Liver (tissue), 3 donors: Measurements from ENCODE around the gene TNIP1.

ENCODE experiments used
- MAX ChIP-seq: IDR thresholded peaks from 2 replicates; pipeline ENCODE4 v1.6.1; 2016; ENCODE audit warnings: antibody characterized with exemption
- RAD21 ChIP-seq, 2 donors: IDR thresholded peaks; 2 replicates each; pipeline ENCODE4 v1.6.1; 2016; ENCODE audit warnings: antibody characterized with exemption in 2 of 2, mild to moderate bottlenecking in 2 of 2
- TAF1 ChIP-seq: conservative IDR thresholded peaks from 2 replicates; pipeline ENCODE4 v1.6.1; 2016; ENCODE audit warnings: antibody characterized with exemption, mild to moderate bottlenecking
- TF ChIP-seq, protein P1 (sequence below): fragments of 150-350 bp; IDR thresholded peaks from 2 replicates; pipeline ENCODE4 v1.5.1; 2017; ENCODE audit warnings: improper control_type of control experiment, low read depth, low read length; ENCODE audit not compliant: missing input control
- TF ChIP-seq, protein P2 (sequence below): IDR thresholded peaks from 2 replicates; pipeline ENCODE4 v1.6.1; 2016; ENCODE audit warnings: antibody characterized with exemption, mild to moderate bottlenecking
- donor health status: healthy.
- donor health status: healthy.

GRCh38 chr5:151051931-151052608, 28.8 kb downstream of the TNIP1 start:
- TF ChIP-seq, protein P1, sequence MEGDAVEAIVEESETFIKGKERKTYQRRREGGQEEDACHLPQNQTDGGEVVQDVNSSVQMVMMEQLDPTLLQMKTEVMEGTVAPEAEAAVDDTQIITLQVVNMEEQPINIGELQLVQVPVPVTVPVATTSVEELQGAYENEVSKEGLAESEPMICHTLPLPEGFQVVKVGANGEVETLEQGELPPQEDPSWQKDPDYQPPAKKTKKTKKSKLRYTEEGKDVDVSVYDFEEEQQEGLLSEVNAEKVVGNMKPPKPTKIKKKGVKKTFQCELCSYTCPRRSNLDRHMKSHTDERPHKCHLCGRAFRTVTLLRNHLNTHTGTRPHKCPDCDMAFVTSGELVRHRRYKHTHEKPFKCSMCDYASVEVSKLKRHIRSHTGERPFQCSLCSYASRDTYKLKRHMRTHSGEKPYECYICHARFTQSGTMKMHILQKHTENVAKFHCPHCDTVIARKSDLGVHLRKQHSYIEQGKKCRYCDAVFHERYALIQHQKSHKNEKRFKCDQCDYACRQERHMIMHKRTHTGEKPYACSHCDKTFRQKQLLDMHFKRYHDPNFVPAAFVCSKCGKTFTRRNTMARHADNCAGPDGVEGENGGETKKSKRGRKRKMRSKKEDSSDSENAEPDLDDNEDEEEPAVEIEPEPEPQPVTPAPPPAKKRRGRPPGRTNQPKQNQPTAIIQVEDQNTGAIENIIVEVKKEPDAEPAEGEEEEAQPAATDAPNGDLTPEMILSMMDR, result no peak
- TF ChIP-seq MAX (no peak), TAF1 (no peak), RAD21 (IDR thresholded peaks at IDR 0.05) (no peak)
- TF ChIP-seq, protein P2, sequence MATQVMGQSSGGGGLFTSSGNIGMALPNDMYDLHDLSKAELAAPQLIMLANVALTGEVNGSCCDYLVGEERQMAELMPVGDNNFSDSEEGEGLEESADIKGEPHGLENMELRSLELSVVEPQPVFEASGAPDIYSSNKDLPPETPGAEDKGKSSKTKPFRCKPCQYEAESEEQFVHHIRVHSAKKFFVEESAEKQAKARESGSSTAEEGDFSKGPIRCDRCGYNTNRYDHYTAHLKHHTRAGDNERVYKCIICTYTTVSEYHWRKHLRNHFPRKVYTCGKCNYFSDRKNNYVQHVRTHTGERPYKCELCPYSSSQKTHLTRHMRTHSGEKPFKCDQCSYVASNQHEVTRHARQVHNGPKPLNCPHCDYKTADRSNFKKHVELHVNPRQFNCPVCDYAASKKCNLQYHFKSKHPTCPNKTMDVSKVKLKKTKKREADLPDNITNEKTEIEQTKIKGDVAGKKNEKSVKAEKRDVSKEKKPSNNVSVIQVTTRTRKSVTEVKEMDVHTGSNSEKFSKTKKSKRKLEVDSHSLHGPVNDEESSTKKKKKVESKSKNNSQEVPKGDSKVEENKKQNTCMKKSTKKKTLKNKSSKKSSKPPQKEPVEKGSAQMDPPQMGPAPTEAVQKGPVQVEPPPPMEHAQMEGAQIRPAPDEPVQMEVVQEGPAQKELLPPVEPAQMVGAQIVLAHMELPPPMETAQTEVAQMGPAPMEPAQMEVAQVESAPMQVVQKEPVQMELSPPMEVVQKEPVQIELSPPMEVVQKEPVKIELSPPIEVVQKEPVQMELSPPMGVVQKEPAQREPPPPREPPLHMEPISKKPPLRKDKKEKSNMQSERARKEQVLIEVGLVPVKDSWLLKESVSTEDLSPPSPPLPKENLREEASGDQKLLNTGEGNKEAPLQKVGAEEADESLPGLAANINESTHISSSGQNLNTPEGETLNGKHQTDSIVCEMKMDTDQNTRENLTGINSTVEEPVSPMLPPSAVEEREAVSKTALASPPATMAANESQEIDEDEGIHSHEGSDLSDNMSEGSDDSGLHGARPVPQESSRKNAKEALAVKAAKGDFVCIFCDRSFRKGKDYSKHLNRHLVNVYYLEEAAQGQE, result no peak
